Measurements from ENCODE around the gene USP21. TPM values are rescaled to one million over a fixed set of nuclear protein-coding genes. Genes with fewer than 3 reads are reported as not detected.

Gene USP21
- total RNA-seq, 4 donors from 2014 or later, result 13.7 to 28.8 (median 25.3) TPM

DNA sequence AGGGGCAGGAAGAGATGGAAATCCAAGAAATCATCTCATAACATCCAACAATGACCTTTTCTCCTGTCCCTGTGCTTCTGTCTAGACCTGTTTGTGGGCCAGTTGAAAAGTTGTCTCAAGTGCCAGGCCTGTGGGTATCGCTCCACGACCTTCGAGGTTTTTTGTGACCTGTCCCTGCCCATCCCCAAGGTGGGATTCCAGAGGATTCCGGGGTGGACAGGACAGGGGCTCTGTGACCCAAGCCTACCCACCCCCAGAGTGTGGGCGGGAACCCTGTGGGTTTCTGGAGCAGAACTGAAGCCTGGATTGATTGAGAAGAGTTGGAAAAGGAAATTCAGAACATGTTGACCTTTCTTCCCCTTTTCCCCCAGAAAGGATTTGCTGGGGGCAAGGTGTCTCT is 4.5 kb downstream of the USP21 start:
- no peak for DNase-seq (ENCODE audit: low spot score in 2 of 2)
- 87 to 90% methylated on average over 5 of the region's 5 CpGs for WGBS, 2 donors
- TF ChIP-seq POLR2A (IDR thresholded peaks at IDR 0.05), result no peak
- TF ChIP-seq, protein P1, sequence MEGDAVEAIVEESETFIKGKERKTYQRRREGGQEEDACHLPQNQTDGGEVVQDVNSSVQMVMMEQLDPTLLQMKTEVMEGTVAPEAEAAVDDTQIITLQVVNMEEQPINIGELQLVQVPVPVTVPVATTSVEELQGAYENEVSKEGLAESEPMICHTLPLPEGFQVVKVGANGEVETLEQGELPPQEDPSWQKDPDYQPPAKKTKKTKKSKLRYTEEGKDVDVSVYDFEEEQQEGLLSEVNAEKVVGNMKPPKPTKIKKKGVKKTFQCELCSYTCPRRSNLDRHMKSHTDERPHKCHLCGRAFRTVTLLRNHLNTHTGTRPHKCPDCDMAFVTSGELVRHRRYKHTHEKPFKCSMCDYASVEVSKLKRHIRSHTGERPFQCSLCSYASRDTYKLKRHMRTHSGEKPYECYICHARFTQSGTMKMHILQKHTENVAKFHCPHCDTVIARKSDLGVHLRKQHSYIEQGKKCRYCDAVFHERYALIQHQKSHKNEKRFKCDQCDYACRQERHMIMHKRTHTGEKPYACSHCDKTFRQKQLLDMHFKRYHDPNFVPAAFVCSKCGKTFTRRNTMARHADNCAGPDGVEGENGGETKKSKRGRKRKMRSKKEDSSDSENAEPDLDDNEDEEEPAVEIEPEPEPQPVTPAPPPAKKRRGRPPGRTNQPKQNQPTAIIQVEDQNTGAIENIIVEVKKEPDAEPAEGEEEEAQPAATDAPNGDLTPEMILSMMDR (IDR thresholded peaks at IDR 0.05), result no peak
- intact Hi-C loops (cut with DNase I; ENCODE audit: low total_unique reads), result no loop called here
- H3K4me3 ChIP-seq (ENCODE audit: low read depth, poor library complexity, severe bottlenecking), result no peak overlapping the region

DNA sequence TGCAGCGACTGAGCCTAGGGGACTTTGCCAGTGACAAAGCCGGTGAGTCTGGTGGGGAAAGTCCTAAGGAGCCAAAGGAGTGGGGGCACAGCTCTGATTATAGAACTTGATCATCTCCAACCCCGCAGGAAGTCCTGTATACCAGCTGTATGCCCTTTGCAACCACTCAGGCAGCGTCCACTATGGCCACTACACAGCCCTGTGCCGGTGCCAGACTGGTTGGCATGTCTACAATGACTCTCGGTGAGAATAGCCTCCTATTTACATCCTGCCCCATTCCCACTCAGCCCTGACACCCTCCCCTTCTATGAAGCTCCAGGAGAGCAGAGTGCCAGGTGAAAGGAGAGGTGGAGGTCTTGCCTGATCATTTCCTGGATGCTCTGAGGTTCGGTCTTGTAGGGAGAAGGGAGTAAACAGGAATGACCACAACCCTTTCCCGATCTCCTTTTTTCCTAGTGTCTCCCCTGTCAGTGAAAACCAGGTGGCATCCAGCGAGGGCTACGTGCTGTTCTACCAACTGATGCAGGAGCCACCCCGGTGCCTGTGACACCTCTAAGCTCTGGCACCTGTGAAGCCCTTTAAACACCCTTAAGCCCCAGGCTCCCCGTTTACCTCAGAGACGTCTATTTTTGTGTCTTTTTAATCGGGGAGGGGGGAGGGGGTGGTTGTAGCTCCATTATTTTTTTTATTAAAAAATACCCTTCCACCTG is 5.8 kb downstream of the USP21 start:
- DNase-seq (ENCODE audit: low spot score in 2 of 2), result no peak
- 54 to 57% methylated on average over 14 of the region's 14 CpGs for WGBS, 2 donors
- TF ChIP-seq, protein P1 (IDR thresholded peaks at IDR 0.05), result no peak
- TF ChIP-seq POLR2A (IDR thresholded peaks at IDR 0.05), result no peak

DNA sequence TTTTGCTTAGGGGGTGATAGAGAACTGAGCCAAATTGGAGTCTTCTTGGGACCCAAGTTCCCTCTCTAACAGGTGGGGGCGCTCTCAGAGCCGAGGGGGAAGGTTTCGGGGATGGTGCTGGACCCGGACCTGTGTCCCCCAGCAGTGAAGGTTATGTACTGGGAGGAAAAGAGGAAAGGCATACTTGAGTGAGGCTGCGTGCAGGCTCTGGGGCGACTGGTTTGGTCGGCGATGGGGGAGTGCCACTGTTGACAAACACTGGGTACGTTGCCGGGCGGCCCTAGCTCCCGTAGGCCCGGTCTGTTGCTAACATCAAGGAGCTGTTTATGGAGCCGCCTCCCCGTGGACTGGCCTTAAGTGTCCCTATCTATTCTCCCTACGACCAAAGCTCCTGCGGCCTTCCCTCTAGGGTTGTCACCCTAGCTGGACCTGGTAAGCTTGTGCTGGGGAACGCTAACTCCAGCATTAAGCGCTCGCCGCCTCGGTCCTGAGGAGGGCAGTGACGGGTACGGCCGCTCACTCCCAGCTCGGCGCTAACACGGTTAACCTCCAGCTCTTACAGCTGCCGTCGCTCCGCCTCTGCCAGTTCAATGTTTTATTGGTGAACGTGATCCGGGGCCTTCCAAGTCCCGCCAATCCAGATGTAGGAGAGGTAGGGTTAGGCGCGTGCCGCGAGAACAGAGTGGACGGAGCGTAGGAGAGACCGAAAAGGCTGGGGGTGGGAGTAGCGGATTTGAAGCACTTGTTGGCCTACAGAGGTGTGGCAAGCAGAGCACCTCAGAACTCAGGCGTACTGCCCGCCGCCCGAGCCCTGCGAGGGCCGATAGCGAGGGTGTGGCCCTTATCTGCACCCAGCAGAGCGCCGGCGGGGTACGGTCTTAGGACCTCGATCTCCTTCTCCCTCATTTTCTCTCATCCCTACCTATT is 6.7 kb downstream of the USP21 start, which contains the start of gene PPOX:
TSS of gene PPOX (plus strand) at position 685 of the 927 bp plus-strand sequence. CDS start 422 bp downstream, outside the sequence.
- WGBS, 2 donors, result 0 to 1% methylated on average over 46 to 49 of the region's 54 CpGs

More for the DNA sequence above, 5.8 kb downstream of the USP21 start:
- intact Hi-C loops (cut with DNase I; ENCODE audit: low total_unique reads), result no loop called here
- H3K4me3 ChIP-seq (ENCODE audit: low read depth, poor library complexity, severe bottlenecking), result no peak overlapping the region

DNA sequence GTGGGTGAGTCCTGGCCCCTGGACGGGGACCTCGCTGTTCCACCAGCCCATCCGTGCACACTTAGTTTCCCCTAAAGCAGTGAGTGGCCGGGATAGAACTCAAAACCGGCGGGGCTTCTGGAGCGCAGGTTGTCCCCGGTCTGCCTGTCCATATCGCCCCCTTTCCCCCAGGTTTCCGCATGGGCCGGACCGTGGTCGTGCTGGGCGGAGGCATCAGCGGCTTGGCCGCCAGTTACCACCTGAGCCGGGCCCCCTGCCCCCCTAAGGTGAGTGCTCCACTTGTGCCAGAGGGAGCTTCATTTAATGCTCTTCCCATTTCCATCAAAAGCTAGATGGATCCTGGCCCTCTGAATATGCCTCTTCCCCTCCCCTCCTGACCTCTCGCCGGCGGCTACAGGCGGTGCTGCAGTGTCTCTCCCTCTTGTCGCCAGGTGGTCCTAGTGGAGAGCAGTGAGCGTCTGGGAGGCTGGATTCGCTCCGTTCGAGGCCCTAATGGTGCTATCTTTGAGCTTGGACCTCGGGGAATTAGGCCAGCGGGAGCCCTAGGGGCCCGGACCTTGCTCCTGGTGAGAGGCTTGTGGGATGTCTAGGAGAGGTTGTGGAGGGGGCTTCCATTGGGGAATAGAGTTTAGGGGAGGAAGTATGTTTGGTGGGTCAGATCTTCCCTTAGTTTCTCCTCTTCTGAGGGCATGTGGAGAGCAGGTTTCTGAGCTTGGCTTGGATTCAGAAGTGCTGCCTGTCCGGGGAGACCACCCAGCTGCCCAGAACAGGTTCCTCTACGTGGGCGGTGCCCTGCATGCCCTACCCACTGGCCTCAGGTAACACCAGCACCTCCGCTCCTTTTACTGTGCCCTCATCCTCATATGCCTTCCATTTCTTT is 7.6 kb downstream of the USP21 start:
- WGBS, 2 donors, result 4 to 5% methylated on average over 33 of the region's 33 CpGs
- peak overlapping the region; percentile 59 for H3K4me3 ChIP-seq (ENCODE audit: low read depth, poor library complexity, severe bottlenecking)
- intact Hi-C loops (cut with DNase I; ENCODE audit: low total_unique reads), result no loop called here
- TF ChIP-seq, protein P1 (IDR thresholded peaks at IDR 0.05), result no peak
- TF ChIP-seq POLR2A (IDR thresholded peaks at IDR 0.05), result no peak
- no peak for DNase-seq (ENCODE audit: low spot score in 2 of 2)

More for the DNA sequence above, 6.7 kb downstream of the USP21 start, which contains the start of gene PPOX:
- intact Hi-C loops (cut with DNase I; ENCODE audit: low total_unique reads), result no loop called here
- TF ChIP-seq, protein P1 (IDR thresholded peaks at IDR 0.05), result no peak
- peak in 1 of 2 donors; percentile 14 for TF ChIP-seq POLR2A (IDR thresholded peaks at IDR 0.05)
- peak within 1 kb of the TSS; percentile 59 for H3K4me3 ChIP-seq (ENCODE audit: low read depth, poor library complexity, severe bottlenecking)
- peak; percentile 98 to 99 for DNase-seq (ENCODE audit: low spot score in 2 of 2)

DNA sequence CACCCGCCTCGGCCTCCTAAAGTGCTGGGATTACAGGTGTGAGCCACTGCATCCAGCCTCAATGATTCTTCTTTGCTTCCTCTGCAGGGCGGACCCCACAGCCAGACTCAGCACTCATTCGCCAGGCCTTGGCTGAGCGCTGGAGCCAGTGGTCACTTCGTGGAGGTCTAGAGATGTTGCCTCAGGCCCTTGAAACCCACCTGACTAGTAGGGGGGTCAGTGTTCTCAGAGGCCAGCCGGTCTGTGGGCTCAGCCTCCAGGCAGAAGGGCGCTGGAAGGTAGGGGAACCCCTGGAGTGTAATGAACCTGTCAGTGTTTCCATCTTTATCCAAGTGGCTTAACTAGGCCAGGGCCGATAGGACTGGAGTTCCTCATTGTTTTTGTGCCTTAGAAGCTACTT is 9.6 kb downstream of the USP21 start:
- no peak for TF ChIP-seq POLR2A (IDR thresholded peaks at IDR 0.05)
- TF ChIP-seq, protein P1 (IDR thresholded peaks at IDR 0.05), result no peak
- 94% methylated on average over 9 of the region's 9 CpGs for WGBS, 2 donors

More for the DNA sequence above, 9.6 kb downstream of the USP21 start:
- intact Hi-C loops (cut with DNase I; ENCODE audit: low total_unique reads), result no loop called here
- DNase-seq (ENCODE audit: low spot score in 2 of 2), result no peak
- H3K4me3 ChIP-seq (ENCODE audit: low read depth, poor library complexity, severe bottlenecking), result no peak overlapping the region
